Esophagus squamous epithelium (tissue), 4 donors: Measurements from ENCODE around the gene ARL6IP6.

Experiments
- POLR2A ChIP-seq, 4 donors: fragments of 450-650 bp; IDR thresholded peaks; one replicate each; pipeline ENCODE4 v1.6.1; 2017; ENCODE audit warnings: antibody characterized with exemption in 4 of 4, mild to moderate bottlenecking in 4 of 4, moderate library complexity in 3 of 4
- TF ChIP-seq, protein P1 (sequence below), 6 experiments: fragments of 450-650 bp in 4 of 6; fragments of 200-600 bp in 2 of 6; sonication (generic) in 2 of 6; IDR thresholded peaks; one replicate each; pipeline ENCODE4 v1.5.1; 2016 to 2019; ENCODE audit warnings: antibody characterized with exemption in 6 of 6, mild to moderate bottlenecking in 4 of 6, moderate library complexity in 4 of 6

DNA sequence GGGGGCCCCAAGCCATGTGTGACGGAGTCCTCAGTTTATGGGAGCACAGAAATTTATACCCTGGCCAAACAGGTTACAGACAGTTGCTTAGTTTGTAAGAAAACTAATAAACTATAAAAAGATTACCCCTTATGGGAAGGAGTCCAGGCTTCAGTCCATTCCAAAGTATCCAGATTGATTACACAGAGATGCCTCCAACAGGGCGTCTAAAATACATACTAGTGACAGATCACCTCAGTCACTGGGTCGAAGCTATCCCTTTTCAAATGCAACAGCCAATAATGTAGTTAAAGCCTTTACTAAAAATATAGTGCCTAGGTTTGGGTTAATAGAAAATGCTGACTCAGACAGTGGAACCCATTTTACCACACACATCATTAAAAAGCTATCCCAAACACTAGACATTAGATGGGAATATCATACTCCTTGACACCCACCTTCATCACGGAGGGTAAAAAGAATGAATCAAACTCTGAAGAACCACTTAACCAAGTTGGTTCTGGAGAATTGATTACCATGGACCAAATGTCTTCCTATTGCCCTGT is 11.9 kb upstream of the ARL6IP6 start:
- TF ChIP-seq, protein P1, sequence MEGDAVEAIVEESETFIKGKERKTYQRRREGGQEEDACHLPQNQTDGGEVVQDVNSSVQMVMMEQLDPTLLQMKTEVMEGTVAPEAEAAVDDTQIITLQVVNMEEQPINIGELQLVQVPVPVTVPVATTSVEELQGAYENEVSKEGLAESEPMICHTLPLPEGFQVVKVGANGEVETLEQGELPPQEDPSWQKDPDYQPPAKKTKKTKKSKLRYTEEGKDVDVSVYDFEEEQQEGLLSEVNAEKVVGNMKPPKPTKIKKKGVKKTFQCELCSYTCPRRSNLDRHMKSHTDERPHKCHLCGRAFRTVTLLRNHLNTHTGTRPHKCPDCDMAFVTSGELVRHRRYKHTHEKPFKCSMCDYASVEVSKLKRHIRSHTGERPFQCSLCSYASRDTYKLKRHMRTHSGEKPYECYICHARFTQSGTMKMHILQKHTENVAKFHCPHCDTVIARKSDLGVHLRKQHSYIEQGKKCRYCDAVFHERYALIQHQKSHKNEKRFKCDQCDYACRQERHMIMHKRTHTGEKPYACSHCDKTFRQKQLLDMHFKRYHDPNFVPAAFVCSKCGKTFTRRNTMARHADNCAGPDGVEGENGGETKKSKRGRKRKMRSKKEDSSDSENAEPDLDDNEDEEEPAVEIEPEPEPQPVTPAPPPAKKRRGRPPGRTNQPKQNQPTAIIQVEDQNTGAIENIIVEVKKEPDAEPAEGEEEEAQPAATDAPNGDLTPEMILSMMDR (IDR thresholded peaks at IDR 0.05), result no peak
- TF ChIP-seq POLR2A (IDR thresholded peaks at IDR 0.05), result no peak
